Measurements from ENCODE around the gene UVRAG. TPM values are rescaled to one million over a fixed set of nuclear protein-coding genes. Genes with fewer than 3 reads are reported as not detected.

The UVRAG gene
- total and polyA plus RNA-seq, 2 donors (not counting 1 experiment from before 2014, with no cell fraction given): 37.7 to 94.1 TPM

DNA sequence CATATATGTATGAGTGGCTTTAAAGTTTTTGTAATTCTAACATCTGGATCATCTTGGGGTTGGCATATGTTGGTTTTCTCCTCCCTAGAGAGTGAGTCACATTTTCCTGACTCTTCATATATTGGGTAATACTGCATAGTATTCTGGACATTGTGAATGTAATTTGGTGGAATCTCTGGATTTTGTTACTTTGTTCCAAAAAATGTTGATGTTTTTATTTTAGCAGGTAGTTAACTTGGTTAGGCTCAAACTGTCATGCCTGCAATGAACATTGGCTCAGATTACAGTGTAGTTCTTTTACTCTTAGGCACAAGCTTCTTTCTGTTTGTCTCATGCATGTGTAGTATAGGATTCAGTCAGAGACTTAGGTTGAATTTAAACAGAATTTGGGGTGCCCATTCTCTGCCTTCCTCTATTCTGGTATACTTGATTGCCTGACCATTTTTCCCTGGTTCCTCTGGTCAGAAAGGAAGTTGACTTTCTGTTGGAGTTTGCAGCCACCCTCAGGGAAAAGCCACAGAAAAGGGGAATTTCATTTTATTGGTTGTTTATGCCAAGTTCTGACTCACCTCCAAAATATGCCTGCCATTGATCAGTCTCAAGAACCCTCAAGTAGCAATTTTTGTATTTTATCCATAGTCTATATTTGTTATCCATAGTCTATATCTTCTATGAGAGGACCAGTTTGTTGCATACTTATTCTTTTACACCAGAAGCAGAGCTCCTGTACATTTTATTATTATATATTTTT lies 151.7 kb downstream of the UVRAG start:
- Histone ChIP-seq H3K4me2 (replicated peaks; ENCODE audit: low read depth, low read length, poor library complexity, severe bottlenecking) (no peak overlapping the region), H2AFZ (ENCODE audit: insufficient read depth, low read depth, low read length, poor library complexity, severe bottlenecking) (no peak overlapping the region), H3K27me3 (replicated peaks in 1 of 4; ENCODE audit: control extremely low read depth in 1 of 4, control insufficient read depth in 3 of 4, insufficient read depth in 4 of 4, low read length in 3 of 4) (no peaks in the 10 kb centered on the region), H3K36me3 (replicated peaks in 1 of 2; ENCODE audit: control extremely low read depth in 1 of 2, control insufficient read depth in 1 of 2, extremely low read depth in 1 of 2, insufficient read depth in 2 of 2, low read length in 1 of 2) (peaks cover 11 to 24% of the 10 kb centered on the region in 2 experiments), H3K9ac (ENCODE audit: low read length) (no peak overlapping the region), H3K79me2 (ENCODE audit: control insufficient read depth, insufficient read depth, low read length) (peaks cover 79% of the 10 kb centered on the region), H4K20me1 (ENCODE audit: control insufficient read depth, insufficient read depth, low read length, poor library complexity, severe bottlenecking) (peaks cover 52% of the 10 kb centered on the region), H3K4me1 (ENCODE audit: control insufficient read depth in 2 of 2, insufficient read depth in 2 of 2, low read length in 2 of 2) (no peaks in the 10 kb centered on the region), H3K9me3 (ENCODE audit: control extremely low read depth in 1 of 3, control insufficient read depth in 2 of 3, insufficient read depth in 1 of 3, low read length in 2 of 3) (no peaks in the 10 kb centered on the region), H3K27ac (ENCODE audit: low read length in 2 of 2) (no peak overlapping the region), H3K4me3 (ENCODE audit: control extremely low read depth in 1 of 5, extremely low read depth in 1 of 5, insufficient read depth in 1 of 5, low read depth in 2 of 5, low read length in 4 of 5) (no peak overlapping the region)
- ChIA-PET CTCF (no interaction called here), POLR2A (no interaction called here)
- DNase-seq: no peak
- no peaks in the 10 kb centered on the region for H3K9me3 Mint-ChIP-seq (ENCODE audit: insufficient read depth)
- TF ChIP-seq EZH2 (IDR thresholded peaks at IDR 0.05; ENCODE audit: borderline replicate concordance, insufficient read depth, low read depth, low read length, poor library complexity, severe bottlenecking): no peak
- TF ChIP-seq, protein P1, sequence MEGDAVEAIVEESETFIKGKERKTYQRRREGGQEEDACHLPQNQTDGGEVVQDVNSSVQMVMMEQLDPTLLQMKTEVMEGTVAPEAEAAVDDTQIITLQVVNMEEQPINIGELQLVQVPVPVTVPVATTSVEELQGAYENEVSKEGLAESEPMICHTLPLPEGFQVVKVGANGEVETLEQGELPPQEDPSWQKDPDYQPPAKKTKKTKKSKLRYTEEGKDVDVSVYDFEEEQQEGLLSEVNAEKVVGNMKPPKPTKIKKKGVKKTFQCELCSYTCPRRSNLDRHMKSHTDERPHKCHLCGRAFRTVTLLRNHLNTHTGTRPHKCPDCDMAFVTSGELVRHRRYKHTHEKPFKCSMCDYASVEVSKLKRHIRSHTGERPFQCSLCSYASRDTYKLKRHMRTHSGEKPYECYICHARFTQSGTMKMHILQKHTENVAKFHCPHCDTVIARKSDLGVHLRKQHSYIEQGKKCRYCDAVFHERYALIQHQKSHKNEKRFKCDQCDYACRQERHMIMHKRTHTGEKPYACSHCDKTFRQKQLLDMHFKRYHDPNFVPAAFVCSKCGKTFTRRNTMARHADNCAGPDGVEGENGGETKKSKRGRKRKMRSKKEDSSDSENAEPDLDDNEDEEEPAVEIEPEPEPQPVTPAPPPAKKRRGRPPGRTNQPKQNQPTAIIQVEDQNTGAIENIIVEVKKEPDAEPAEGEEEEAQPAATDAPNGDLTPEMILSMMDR (IDR thresholded peaks at IDR 0.05): no peak
- peaks cover 37% of the 10 kb centered on the region for H3K4me1 Mint-ChIP-seq
- H3K27ac Mint-ChIP-seq: peak overlapping the region; percentile 42
- no peak overlapping the region for H3K4me3 Mint-ChIP-seq
- intact Hi-C loops (cut with micrococcal nuclease): no loop called here
- no peaks in the 10 kb centered on the region for H3K27me3 Mint-ChIP-seq
- no peak for ATAC-seq (ENCODE audit: low read depth)

- peaks cover 50% of the 10 kb centered on the region for H4K20me1 ChIP-seq (ENCODE audit: control insufficient read depth, insufficient read depth, low read length, poor library complexity, severe bottlenecking)
- H3K4me1 Mint-ChIP-seq: peaks cover 40% of the 10 kb centered on the region
- intact Hi-C loops (cut with micrococcal nuclease): no loop called here
- DNase-seq (no peak), ATAC-seq (ENCODE audit: low read depth) (no peak)
- no peak overlapping the region for H2AFZ ChIP-seq (ENCODE audit: insufficient read depth, low read depth, low read length, poor library complexity, severe bottlenecking)
- H3K27ac ChIP-seq (ENCODE audit: low read length in 2 of 2): no peak overlapping the region
- no peak overlapping the region for H3K4me2 ChIP-seq (replicated peaks; ENCODE audit: low read depth, low read length, poor library complexity, severe bottlenecking)
- no peak overlapping the region for H3K4me3 Mint-ChIP-seq
- no peaks in the 10 kb centered on the region for H3K4me1 ChIP-seq (ENCODE audit: control insufficient read depth in 2 of 2, insufficient read depth in 2 of 2, low read length in 2 of 2)
- H3K27me3 Mint-ChIP-seq: no peaks in the 10 kb centered on the region
- TF ChIP-seq, protein P1 (IDR thresholded peaks at IDR 0.05): no peak
- TF ChIP-seq EZH2 (IDR thresholded peaks at IDR 0.05; ENCODE audit: borderline replicate concordance, insufficient read depth, low read depth, low read length, poor library complexity, severe bottlenecking): no peak
- H3K9me3 ChIP-seq (ENCODE audit: control extremely low read depth in 1 of 3, control insufficient read depth in 2 of 3, insufficient read depth in 1 of 3, low read length in 2 of 3): peaks cover 0 to 5% (median 4%) of the 10 kb centered on the region in 3 donors
- ChIA-PET CTCF (interaction anchor here (0.6 kb wide), 1 partner anchor 578 kb away, joined by 5 read pairs; no protein-coding TSS in a partner anchor), POLR2A (no interaction called here)
- peak overlapping the region; percentile 20 for H3K27ac Mint-ChIP-seq
- no peak overlapping the region for H3K4me3 ChIP-seq (ENCODE audit: control extremely low read depth in 1 of 5, extremely low read depth in 1 of 5, insufficient read depth in 1 of 5, low read depth in 2 of 5, low read length in 4 of 5)
- peaks cover 7 to 12% of the 10 kb centered on the region in 2 experiments for H3K36me3 ChIP-seq (replicated peaks in 1 of 2; ENCODE audit: control extremely low read depth in 1 of 2, control insufficient read depth in 1 of 2, extremely low read depth in 1 of 2, insufficient read depth in 2 of 2, low read length in 1 of 2)
- no CpG with 5 or more reads among the region's 2 CpGs for WGBS (ENCODE audit: insufficient coverage)
- H3K9ac ChIP-seq (ENCODE audit: low read length): no peak overlapping the region
- H3K27me3 ChIP-seq (replicated peaks in 1 of 4; ENCODE audit: control extremely low read depth in 1 of 4, control insufficient read depth in 3 of 4, insufficient read depth in 4 of 4, low read length in 3 of 4): no peaks in the 10 kb centered on the region
- H3K9me3 Mint-ChIP-seq (ENCODE audit: insufficient read depth): peaks cover 1% of the 10 kb centered on the region
- peaks cover 84% of the 10 kb centered on the region for H3K79me2 ChIP-seq (ENCODE audit: control insufficient read depth, insufficient read depth, low read length)
Observed at GRCh38 chr11:75968021-75968625, 153.1 kb downstream of the UVRAG start.
